SH-SY5Y (cell line): ENCODE measurements around the gene HMX3.

Experiments used
- GATA2 ChIP-seq: IDR thresholded peaks from 2 replicates; pipeline ENCODE4 v1.6.1; 2011; ENCODE audit warnings: mild to moderate bottlenecking, low read depth, low read length
- GATA3 ChIP-seq: IDR thresholded peaks from 2 replicates; pipeline ENCODE4 v1.6.1; 2011; ENCODE audit warnings: low read depth, mild to moderate bottlenecking, low read length, moderate library complexity

Gene HMX3

DNA sequence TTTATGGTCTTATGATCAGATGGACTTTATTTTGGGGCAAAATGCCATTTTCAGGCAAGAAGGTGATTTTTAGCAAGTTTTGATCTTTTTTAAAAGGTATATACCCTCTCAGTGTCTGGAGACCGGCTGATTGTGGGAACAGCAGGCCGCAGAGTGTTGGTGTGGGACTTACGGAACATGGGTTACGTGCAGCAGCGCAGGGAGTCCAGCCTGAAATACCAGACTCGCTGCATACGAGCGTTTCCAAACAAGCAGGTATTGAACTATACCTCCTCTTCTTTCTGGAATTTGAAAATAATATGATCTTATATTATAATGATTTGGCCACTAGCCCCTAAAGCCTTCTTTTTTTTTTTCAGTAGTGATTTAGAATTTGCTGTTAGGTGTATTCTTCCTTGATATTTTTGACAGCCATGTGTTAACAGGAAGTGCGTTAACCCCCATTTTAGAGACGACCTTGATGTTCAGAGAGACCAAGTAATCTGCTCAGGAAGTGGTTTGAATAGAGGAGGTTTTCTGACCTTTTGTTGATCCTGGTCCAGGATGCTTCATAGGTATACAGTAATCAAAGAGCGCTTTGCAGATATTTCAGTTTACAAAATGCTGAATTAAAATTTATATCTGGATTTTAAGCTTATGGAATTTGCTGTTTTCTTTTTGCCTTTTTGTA is 24.7 kb downstream of the HMX3 start:
- TF ChIP-seq GATA2, result no peak
- no peak for TF ChIP-seq GATA3

DNA sequence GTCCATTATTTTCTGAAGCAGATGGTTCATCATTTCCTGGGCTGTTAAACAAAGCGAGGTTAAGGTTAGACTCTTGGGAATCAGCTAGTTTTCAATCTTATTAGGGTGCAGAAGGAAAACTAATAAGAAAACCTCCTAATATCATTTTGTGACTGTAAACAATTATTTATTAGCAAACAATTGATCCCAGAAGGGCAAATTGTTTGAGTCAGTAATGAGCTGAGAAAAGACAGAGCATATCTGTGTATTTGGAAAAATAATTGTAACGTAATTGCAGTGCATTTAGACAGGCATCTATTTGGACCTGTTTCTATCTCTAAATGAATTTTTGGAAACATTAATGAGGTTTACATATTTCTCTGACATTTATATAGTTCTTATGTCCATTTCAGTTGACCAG is 28.5 kb downstream of the HMX3 start:
- no peak for TF ChIP-seq GATA3
- TF ChIP-seq GATA2, result no peak

- TF ChIP-seq GATA2, result no peak
Measured at GRCh38 chr10:123165445-123166072, 29.8 kb downstream of the HMX3 start.

DNA sequence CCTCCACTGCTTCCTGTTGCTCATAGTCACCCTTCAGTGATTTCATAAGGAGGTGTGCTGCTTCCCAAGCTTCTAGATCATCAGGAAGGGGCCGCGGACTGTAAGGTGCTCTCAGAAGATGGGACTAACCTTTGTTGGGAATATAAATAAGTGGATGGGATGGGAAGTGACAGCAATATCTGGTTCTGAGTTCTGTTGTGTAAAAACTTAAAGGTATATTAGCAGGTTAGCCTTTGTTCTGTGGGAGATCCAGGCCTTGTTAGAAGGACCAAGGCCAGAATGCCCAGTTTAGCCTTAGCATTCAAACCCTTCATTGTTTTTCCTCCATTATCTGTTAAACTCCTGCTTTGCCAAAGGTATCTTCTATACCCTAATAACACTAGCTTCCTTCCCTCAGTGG is 30.8 kb downstream of the HMX3 start:
- no peak for TF ChIP-seq GATA3
- TF ChIP-seq GATA2, result no peak

GRCh38 chr10:123170961-123171360 is 35.2 kb downstream of the HMX3 start:
- TF ChIP-seq GATA2 (no peak), GATA3 (no peak)

DNA sequence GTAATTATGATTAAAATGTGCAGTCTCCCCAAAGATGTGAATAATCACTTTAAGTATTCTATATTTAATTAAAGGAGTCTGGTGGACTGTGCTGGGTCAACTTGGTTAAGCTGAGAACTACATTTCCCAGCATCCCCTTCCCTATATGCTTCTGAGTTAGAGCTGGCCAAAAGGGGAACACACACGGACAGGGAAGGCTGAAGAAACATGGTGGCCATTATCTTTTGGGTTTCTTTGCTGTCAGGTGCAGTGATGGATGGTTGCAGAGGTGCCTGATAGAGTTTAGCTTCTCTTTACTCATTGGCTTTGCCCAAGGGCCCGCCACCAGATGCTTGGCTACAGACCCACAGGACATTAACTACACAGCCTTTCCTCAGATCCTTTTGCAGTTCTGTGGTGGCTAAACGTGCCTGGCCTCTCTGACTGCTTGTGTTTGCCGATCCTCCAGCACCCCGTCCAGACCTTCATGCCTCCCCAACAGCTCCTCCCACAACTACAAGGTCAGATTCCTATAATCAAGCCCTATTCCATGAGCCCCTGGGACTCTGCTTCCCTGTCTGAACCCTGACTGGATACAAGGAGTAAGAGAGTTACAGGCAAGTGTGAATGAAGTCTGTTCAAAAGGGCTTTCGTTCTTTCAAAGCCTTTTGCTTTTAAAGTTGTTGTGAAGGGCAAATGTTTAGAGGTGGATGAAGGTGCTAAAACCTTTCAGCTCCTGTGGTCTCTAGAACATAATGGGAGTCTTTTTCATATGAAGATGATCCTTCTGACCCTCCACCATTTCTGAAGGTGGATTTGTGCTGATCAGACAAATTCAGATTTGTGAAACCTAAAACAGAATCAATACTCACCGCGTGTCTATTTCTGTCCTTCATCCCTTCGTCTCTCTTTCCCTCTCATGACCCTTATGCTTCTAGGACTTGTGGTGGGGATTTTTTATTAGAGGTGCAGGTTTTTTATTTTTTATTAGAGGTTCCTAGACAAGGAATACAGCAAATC is 39.9 kb downstream of the HMX3 start:
- no peak for TF ChIP-seq GATA2
- TF ChIP-seq GATA3, result no peak

- no peak for TF ChIP-seq GATA2
- TF ChIP-seq GATA3, result no peak
Measured at GRCh38 chr10:123180101-123181090, 44.6 kb downstream of the HMX3 start.

DNA sequence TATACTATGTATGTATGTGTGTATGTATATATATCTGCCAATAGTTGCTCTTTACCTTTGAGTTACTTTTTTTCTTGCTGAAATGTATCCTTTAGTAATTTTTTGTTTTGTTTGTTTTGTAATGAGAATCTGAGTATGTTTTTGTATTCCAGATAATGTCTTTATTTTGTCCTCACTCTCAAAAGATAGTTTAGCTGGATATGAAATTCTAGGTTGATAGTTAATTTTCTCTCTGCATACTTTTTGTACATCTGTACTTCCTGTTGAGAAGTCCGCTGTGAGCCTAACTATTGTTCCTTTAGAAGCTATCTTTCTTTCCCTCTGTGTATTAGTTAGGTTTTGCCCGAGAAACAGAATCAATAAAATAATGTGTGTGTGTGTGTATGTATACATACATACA is 48.0 kb downstream of the HMX3 start:
- TF ChIP-seq GATA2, result no peak
- TF ChIP-seq GATA3, result no peak

DNA sequence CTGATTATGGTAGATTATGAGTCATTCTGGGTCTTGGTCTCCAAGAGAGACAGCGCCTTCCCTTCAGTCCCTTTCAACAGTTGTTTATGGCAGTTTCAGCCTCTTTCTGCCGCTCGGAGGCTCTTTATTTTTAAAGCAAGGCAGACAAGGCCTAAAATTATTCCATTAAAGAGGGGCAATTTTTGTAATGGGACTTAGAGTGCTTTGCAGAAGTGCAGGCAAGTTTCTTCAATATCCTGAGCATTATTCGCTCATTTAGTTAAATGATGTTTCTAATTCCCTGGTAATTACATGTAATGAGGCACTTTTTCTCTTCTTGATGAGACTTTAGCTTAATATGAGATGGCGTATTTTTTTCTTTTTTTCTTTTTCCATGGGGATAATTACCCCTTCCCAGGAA is 52.0 kb downstream of the HMX3 start:
- TF ChIP-seq GATA2 (no peak), GATA3 (no peak)
